K562 (cell line): Measurements from ENCODE around the gene MRPL4. TPM values are rescaled to one million over a fixed set of nuclear protein-coding genes. Genes with fewer than 3 reads are reported as not detected.

Experiments used
- CBFA2T3 ChIP-seq: fragments of 450-650 bp; IDR thresholded peaks from 2 replicates; pipeline ENCODE4 v1.6.1; 2017
- CEBPB ChIP-seq: fragments of 450-650 bp; IDR thresholded peaks from 2 replicates; pipeline ENCODE4 v1.6.1; 2016; ENCODE audit warnings: missing genetic modification characterization, missing compliant biosample characterization
- ELK3 ChIP-seq: fragments of 450-650 bp; formaldehyde crosslinking; IDR thresholded peaks from 2 replicates; pipeline ENCODE4 v1.4.0; 2020; ENCODE audit warnings: mild to moderate bottlenecking
- HNRNPL ChIP-seq: fragments of 200-400 bp; formaldehyde crosslinking; IDR thresholded peaks from 2 replicates; pipeline ENCODE4 v1.6.1; 2017; ENCODE audit warnings: low read depth, mild to moderate bottlenecking, low read length
- MCM7 ChIP-seq, 2 experiments: fragments of 450-650 bp; IDR thresholded peaks; 2 replicates each; pipeline ENCODE4 v1.6.1; 2016 to 2018
- MECOM ChIP-seq: fragments of 250-450 bp; sonication (Bioruptor Pico); IDR thresholded peaks from 2 replicates; pipeline ENCODE4 v1.8.0; 2022; ENCODE audit warnings: inconsistent platforms
- MYNN ChIP-seq, 2 experiments: sonication (generic); formaldehyde crosslinking in 1 of 2; IDR thresholded peaks; 2 replicates each; pipeline versions ENCODE4 v1.5.0 to v1.6.1; 2016 to 2020; ENCODE audit warnings: antibody characterized with exemption in 1 of 2, missing genetic modification reagents in 1 of 2
- POLR2AphosphoS5 ChIP-seq: IDR thresholded peaks from 2 replicates; pipeline ENCODE4 v1.6.1; 2011; ENCODE audit warnings: mild to moderate bottlenecking, low read depth, low read length, moderate library complexity; ENCODE audit not compliant: control insufficient read depth, insufficient read depth
- POLR2G ChIP-seq: fragments of 200-400 bp; formaldehyde crosslinking; IDR thresholded peaks from 2 replicates; pipeline ENCODE4 v1.6.1; 2017; ENCODE audit warnings: low read depth, mild to moderate bottlenecking, antibody characterized with exemption, low read length, moderate library complexity
- SMAD2 ChIP-seq: fragments of 150-350 bp; IDR thresholded peaks from 2 replicates; pipeline ENCODE4 v1.6.1; 2014; ENCODE audit warnings: low read depth, mild to moderate bottlenecking, low read length
- SMAD4 ChIP-seq: fragments of 250-450 bp; sonication (Bioruptor Pico); conservative IDR thresholded peaks from 2 replicates; pipeline ENCODE4 v1.8.0; 2021; ENCODE audit warnings: inconsistent platforms, mild to moderate bottlenecking, moderate library complexity
- SNIP1 ChIP-seq: fragments of 450-650 bp; IDR thresholded peaks from 2 replicates; pipeline ENCODE4 v1.7.1; 2017; ENCODE audit warnings: low read depth, mild to moderate bottlenecking
- SRSF1 ChIP-seq: fragments of 200-400 bp; formaldehyde crosslinking; IDR thresholded peaks from 2 replicates; pipeline ENCODE4 v1.6.1; 2017; ENCODE audit warnings: mild to moderate bottlenecking, low read depth, low read length, moderate library complexity
- SRSF3 ChIP-seq: fragments of 200-400 bp; formaldehyde crosslinking; IDR thresholded peaks from 2 replicates; pipeline ENCODE4 v1.6.1; 2016; ENCODE audit warnings: mild to moderate bottlenecking, low read length, moderate library complexity; ENCODE audit not compliant: insufficient read depth
- TAF1 ChIP-seq: IDR thresholded peaks from 2 replicates; pipeline ENCODE4 v1.6.1; 2011; ENCODE audit warnings: mild to moderate bottlenecking, low read length, moderate library complexity; ENCODE audit not compliant: insufficient read depth, control insufficient read depth, severe bottlenecking; ENCODE audit errors: extremely low read depth
- YBX1 ChIP-seq: fragments of 450-650 bp; IDR thresholded peaks from 2 replicates; pipeline ENCODE4 v1.7.1; 2016; ENCODE audit warnings: mild to moderate bottlenecking
- ZBTB1 ChIP-seq: sonication (generic); formaldehyde crosslinking; IDR thresholded peaks from 2 replicates; pipeline ENCODE4 v1.8.1; 2023; ENCODE audit warnings: missing genetic modification reagents, low read depth, mild to moderate bottlenecking, borderline replicate concordance
- ZNF23 ChIP-seq: fragments of 250-450 bp; sonication (Bioruptor Pico); IDR thresholded peaks from 2 replicates; pipeline ENCODE4 v1.4.0; 2020; ENCODE audit warnings: mild to moderate bottlenecking
- ZNF644 ChIP-seq: fragments of 200-800 bp; sonication (Bioruptor generic); IDR thresholded peaks from 2 replicates; pipeline ENCODE4 v1.6.1; 2016; ENCODE audit warnings: low read depth, missing genetic modification characterization, missing compliant biosample characterization
- ZNF77 ChIP-seq: fragments of 250-450 bp; sonication (Bioruptor Pico); IDR thresholded peaks from 2 replicates; pipeline ENCODE4 v1.5.0; 2020
- polyA plus RNA-seq, 8 experiments: library from polyadenylated mRNA; depleted of rRNA in 4 of 8; stranded (reverse) in 5 of 8; unstranded in 3 of 8; fragments of >200 nt; fragmentation: Nextera tagmentation in 2 of 8; fragmentation: Illumina TruSeq in 1 of 8; extraction: Ambion mirVana in 2 of 8; extraction: Trizol in 1 of 8; gene quantifications; 2 replicates each; pipeline versions ENCODE4 v1.2.1 to v1.2.3, GENCODE V29; 2011 to 2014; ENCODE audit warnings: inconsistent platforms in 1 of 8, missing spikeins in 1 of 8
- total RNA-seq, 7 experiments: library from RNA; depleted of rRNA in 6 of 7; stranded (reverse); fragments of >200 nt in 6 of 7; fragmentation: Illumina TruSeq in 2 of 7; extraction: Trizol in 2 of 7; gene quantifications; 2 replicates each; pipeline versions ENCODE4 v1.2.1 to v1.2.3, GENCODE V29; 2011 to 2021; ENCODE audit warnings: low replicate concordance in 1 of 7
- TF ChIP-seq, protein P1 (sequence below): sonication (generic); formaldehyde crosslinking; IDR thresholded peaks from 2 replicates; pipeline ENCODE4 v1.9.0; 2022; ENCODE audit warnings: mild to moderate bottlenecking, missing genetic modification reagents
- TF ChIP-seq, protein P2 (sequence below): fragments of 450-650 bp; formaldehyde crosslinking; IDR thresholded peaks from 2 replicates; pipeline ENCODE4 v1.4.0; 2022; ENCODE audit warnings: missing genetic modification characterization
- TF ChIP-seq, protein P3 (sequence below): fragments of 250-450 bp; sonication (Bioruptor Pico); IDR thresholded peaks from 2 replicates; pipeline ENCODE4 v1.8.0; 2022; ENCODE audit warnings: inconsistent platforms

MRPL4 gene
- total and polyA plus RNA-seq, 9 of the 15 experiments (the other 6 are each of a cell fraction or from before 2014, with no cell fraction given), result 1.4 to 239 (median 64.9) TPM

GRCh38 chr19:10270616-10271394 is 18.8 kb downstream of the MRPL4 start, which contains the start of gene ICAM1 (continued):
- TF ChIP-seq ELK3 (CRISPR knock-in tag), result no peak
- TF ChIP-seq POLR2AphosphoS5, result peak; percentile 51; the same call in 1 of the 2 replicates
- TF ChIP-seq SRSF1, result no peak
- no peak for TF ChIP-seq ZNF23
- TF ChIP-seq, protein P1, sequence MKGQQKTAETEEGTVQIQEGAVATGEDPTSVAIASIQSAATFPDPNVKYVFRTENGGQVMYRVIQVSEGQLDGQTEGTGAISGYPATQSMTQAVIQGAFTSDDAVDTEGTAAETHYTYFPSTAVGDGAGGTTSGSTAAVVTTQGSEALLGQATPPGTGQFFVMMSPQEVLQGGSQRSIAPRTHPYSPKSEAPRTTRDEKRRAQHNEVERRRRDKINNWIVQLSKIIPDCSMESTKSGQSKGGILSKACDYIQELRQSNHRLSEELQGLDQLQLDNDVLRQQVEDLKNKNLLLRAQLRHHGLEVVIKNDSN (CRISPR knock-in tag), result peak; percentile 73; the same call in 1 of the 2 replicates
- peak; percentile 46; the same call in 1 of the 2 replicates for TF ChIP-seq ZBTB1
- TF ChIP-seq MYNN (IDR thresholded peaks at IDR 0.05), result 0 out of 2 replicates have a peak, but pooled peaks have one; percentile 27
- no peak for TF ChIP-seq MYNN (CRISPR knock-in tag; IDR thresholded peaks at IDR 0.05)
- TF ChIP-seq, protein P2, sequence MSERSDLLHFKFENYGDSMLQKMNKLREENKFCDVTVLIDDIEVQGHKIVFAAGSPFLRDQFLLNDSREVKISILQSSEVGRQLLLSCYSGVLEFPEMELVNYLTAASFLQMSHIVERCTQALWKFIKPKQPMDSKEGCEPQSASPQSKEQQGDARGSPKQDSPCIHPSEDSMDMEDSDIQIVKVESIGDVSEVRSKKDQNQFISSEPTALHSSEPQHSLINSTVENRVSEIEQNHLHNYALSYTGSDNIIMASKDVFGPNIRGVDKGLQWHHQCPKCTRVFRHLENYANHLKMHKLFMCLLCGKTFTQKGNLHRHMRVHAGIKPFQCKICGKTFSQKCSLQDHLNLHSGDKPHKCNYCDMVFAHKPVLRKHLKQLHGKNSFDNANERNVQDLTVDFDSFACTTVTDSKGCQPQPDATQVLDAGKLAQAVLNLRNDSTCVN, result no peak
- no peak for TF ChIP-seq CEBPB (tag)
- peak; percentile 66 for TF ChIP-seq TAF1
- peak; percentile 96 for TF ChIP-seq POLR2G
- no peak for TF ChIP-seq SMAD2
- TF ChIP-seq SMAD4, result 0 out of 2 replicates have a peak, but pooled peaks have one; percentile 56
- no peak for TF ChIP-seq SNIP1
- TF ChIP-seq MCM7 (IDR thresholded peaks at IDR 0.05), result no peak
- no peak for TF ChIP-seq SRSF3
- no peak for TF ChIP-seq HNRNPL
- TF ChIP-seq YBX1, result no peak
- no peak for TF ChIP-seq ZNF77
- TF ChIP-seq MECOM (CRISPR knock-in tag), result peak; percentile 35; the same call in 1 of the 2 replicates
- TF ChIP-seq ZNF644 (tag), result no peak
- TF ChIP-seq, protein P3, sequence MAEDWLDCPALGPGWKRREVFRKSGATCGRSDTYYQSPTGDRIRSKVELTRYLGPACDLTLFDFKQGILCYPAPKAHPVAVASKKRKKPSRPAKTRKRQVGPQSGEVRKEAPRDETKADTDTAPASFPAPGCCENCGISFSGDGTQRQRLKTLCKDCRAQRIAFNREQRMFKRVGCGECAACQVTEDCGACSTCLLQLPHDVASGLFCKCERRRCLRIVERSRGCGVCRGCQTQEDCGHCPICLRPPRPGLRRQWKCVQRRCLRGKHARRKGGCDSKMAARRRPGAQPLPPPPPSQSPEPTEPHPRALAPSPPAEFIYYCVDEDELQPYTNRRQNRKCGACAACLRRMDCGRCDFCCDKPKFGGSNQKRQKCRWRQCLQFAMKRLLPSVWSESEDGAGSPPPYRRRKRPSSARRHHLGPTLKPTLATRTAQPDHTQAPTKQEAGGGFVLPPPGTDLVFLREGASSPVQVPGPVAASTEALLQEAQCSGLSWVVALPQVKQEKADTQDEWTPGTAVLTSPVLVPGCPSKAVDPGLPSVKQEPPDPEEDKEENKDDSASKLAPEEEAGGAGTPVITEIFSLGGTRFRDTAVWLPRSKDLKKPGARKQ (CRISPR knock-in tag), result no peak
- peak; percentile 26; the same call in 1 of the 2 replicates for TF ChIP-seq CBFA2T3
